HEK293 (cell line): ENCODE data around the gene GAA.

Experiments
- CTCF ChIP-seq: fragments of 450-650 bp; formaldehyde crosslinking; IDR thresholded peaks from 2 replicates; pipeline ENCODE4 v1.5.1; 2016; ENCODE audit warnings: missing biosample characterization, missing genetic modification characterization
- YY2 ChIP-seq: fragments of 450-650 bp; formaldehyde crosslinking; IDR thresholded peaks from 2 replicates; pipeline ENCODE4 v1.5.1; 2016; ENCODE audit warnings: missing biosample characterization, missing genetic modification characterization
- ZBTB1 ChIP-seq: fragments of 450-650 bp; formaldehyde crosslinking; IDR thresholded peaks from 2 replicates; pipeline ENCODE4 v1.5.1; 2016; ENCODE audit warnings: missing biosample characterization, missing genetic modification characterization
- ZNF248 ChIP-seq: fragments of 450-650 bp; formaldehyde crosslinking; IDR thresholded peaks from 2 replicates; pipeline ENCODE4 v1.5.1; 2017; ENCODE audit warnings: missing biosample characterization, missing genetic modification characterization

- TF ChIP-seq CTCF (tag by site-specific recombination) (no peak), YY2 (tag by site-specific recombination) (no peak), ZNF248 (tag by site-specific recombination) (no peak), ZBTB1 (no peak)
Measured at GRCh38 chr17:80125656-80126448, 24.5 kb downstream of the GAA start.
